Measurements from ENCODE around the gene HSPB8.

GRCh38 chr12:119179335-119180021 is 747 bp downstream of the HSPB8 start:
- TF ChIP-seq POLR2A (IDR thresholded peaks at IDR 0.05; ENCODE audit: low read depth, low read length) (no peak), POLR2AphosphoS5 (IDR thresholded peaks at IDR 0.05; ENCODE audit: low read depth, low read length) (no peak)
